H1 (cell line): ENCODE data around the gene POLR3C.

ENCODE experiments used
- BRCA1 ChIP-seq: IDR thresholded peaks from 2 replicates; pipeline ENCODE4 v1.6.1; 2012; ENCODE audit warnings: low read depth, low read length, improper control_type of control experiment
- CREB1 ChIP-seq: IDR thresholded peaks from 2 replicates; pipeline ENCODE4 v1.6.1; 2012; ENCODE audit warnings: inconsistent platforms
- CTBP2 ChIP-seq: IDR thresholded peaks from 2 replicates; pipeline ENCODE4 v1.7.0; 2011; ENCODE audit warnings: borderline replicate concordance, mild to moderate bottlenecking, moderate library complexity, mixed read lengths, low read length; ENCODE audit not compliant: insufficient read depth, insufficient read length
- CTCF ChIP-seq, 3 experiments: IDR thresholded peaks; 1 replicate in 2 of 3; 2 replicates in 1 of 3; pipeline versions ENCODE4 v1.5.1 to v1.6.1; 2011; ENCODE audit warnings: low read length in 3 of 3, mild to moderate bottlenecking in 3 of 3, inconsistent platforms in 2 of 3, low read depth in 1 of 3, moderate library complexity in 1 of 3; ENCODE audit not compliant: insufficient read depth in 1 of 3; ENCODE audit errors: control extremely low read depth in 1 of 3
- EGR1 ChIP-seq: IDR thresholded peaks from 2 replicates; pipeline ENCODE4 v1.6.1; 2011; ENCODE audit warnings: low read depth, low read length, borderline replicate concordance
- EZH2 ChIP-seq: fragments of 200-600 bp; sonication (generic); IDR thresholded peaks from 2 replicates; pipeline ENCODE4 v1.7.1; 2012; ENCODE audit warnings: low read depth, mild to moderate bottlenecking, moderate library complexity, low read length, inconsistent platforms; ENCODE audit not compliant: severe bottlenecking
- JUN ChIP-seq: IDR thresholded peaks from 2 replicates; pipeline ENCODE4 v1.6.1; 2011; ENCODE audit warnings: low read depth, mild to moderate bottlenecking, improper control_type of control experiment, low read length
- POLR2A ChIP-seq, 2 experiments: IDR thresholded peaks; 1 replicate in 1 of 2; 2 replicates in 1 of 2; pipeline ENCODE4 v1.6.1; 2011; ENCODE audit warnings: low read depth in 2 of 2, low read length in 2 of 2, mild to moderate bottlenecking in 2 of 2; ENCODE audit errors: control extremely low read depth in 1 of 2
- POLR2AphosphoS5 ChIP-seq: IDR thresholded peaks from 2 replicates; pipeline ENCODE4 v1.6.1; 2011; ENCODE audit warnings: low read depth, low read length
- RFX5 ChIP-seq: IDR thresholded peaks from 2 replicates; pipeline ENCODE4 v1.6.1; 2011; ENCODE audit warnings: low read depth, low read length, improper control_type of control experiment, borderline replicate concordance
- SAP30 ChIP-seq: fragments of 300-600 bp; sonication (generic); IDR thresholded peaks from 2 replicates; pipeline ENCODE4 v1.7.1; 2012; ENCODE audit warnings: low read length, moderate library complexity, mild to moderate bottlenecking, inconsistent platforms; ENCODE audit not compliant: insufficient read depth, insufficient replicate concordance
- SP2 ChIP-seq: IDR thresholded peaks from 2 replicates; pipeline ENCODE4 v1.6.1; 2012; ENCODE audit warnings: mild to moderate bottlenecking, low read length, inconsistent platforms
- TAF7 ChIP-seq: optimal IDR thresholded peaks from 2 replicates; pipeline ENCODE3; 2011; ENCODE audit warnings: low read depth, mild to moderate bottlenecking, inconsistent platforms, low read length, moderate library complexity, borderline replicate concordance

- TF ChIP-seq POLR2AphosphoS5 (no peak), RFX5 (no peak), POLR2A (IDR thresholded peaks at IDR 0.05; ENCODE audit: control extremely low read depth in 1 of 2, low read depth in 2 of 2, low read length in 2 of 2) (no peak), CTCF (IDR thresholded peaks at IDR 0.05; ENCODE audit: control extremely low read depth in 1 of 3, insufficient read depth in 1 of 3, low read depth in 1 of 3, low read length in 3 of 3) (no peak), SP2 (no peak), TAF7 (no peak), EGR1 (no peak), EZH2 (no peak), JUN (no peak), SAP30 (no peak), CREB1 (no peak), BRCA1 (no peak), CTBP2 (no peak)
Observed at GRCh38 chr1:145845144-145845513, 21.1 kb downstream of the POLR3C start.
